NCI-H446 treated with DMSO at 0.1 percent for 48 hours (cell line): ENCODE measurements around the gene UBE2V1.
"Not testable (repeated sequence)": the region's sequence is repeated elsewhere in the genome, so short reads cannot be mapped to it uniquely, and the experiment has no call there.

Experiments used
- DNase-seq: peaks from one replicate; lab custom pipeline; 2025; lab: John Stamatoyannopoulos, UW

The UBE2V1 gene

DNA sequence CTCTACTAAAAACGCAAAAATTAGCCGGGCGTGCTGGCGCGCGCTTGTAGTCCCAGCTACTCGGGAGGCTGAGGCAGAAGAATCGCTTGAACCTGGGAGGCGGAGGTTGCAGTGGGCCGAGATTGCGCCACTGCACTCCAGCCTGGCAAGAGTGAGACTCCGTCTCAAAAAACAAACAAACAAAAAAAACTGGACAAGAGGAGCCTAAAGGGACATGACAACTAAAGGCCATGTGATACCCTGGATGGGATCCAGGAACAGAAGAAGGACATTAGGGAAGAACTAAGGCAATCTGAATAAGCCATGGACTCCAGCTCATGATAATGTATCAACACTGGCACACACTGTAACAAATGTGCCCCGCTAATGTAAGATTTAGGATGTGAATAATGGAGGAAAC is 24.8 kb upstream of the UBE2V1 start:
- DNase-seq: not testable (repeated sequence)

DNA sequence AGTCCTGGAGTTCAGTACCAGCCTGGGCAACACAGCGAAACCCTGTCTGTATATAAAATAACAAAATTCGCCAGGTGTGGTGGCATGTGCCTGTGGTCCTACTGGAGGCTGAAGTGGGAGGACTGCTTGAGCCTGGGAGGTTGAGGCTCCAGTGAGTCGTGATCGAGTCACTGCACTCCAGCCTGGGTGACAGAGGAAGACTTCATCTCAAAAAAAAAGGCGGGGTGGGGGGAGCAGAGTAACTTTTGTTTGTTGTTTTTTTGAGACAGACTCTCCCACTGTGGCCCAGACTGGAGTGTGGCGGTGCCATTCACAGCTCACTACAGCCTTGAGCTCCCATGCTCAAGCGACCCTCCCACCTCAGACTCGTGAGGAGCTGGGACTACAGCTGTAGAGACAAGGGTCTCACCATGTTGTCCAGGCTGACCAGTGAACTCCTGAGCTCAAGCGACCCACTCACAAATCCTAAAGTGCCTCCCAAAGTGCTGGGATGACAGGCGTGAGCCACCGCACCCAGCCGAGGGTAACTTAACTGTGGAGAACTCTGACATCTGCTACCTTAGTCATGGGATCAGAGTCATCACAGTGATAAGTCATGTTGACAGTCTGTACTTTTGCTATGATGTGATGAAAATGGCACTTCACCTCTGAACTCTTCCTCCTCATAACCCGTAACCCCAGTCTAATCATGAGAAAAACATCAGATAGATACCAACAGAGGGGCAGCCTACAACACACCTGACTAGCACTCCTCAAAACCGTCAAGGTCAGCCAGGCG is 24.1 kb upstream of the UBE2V1 start:
- no peak for DNase-seq

DNA sequence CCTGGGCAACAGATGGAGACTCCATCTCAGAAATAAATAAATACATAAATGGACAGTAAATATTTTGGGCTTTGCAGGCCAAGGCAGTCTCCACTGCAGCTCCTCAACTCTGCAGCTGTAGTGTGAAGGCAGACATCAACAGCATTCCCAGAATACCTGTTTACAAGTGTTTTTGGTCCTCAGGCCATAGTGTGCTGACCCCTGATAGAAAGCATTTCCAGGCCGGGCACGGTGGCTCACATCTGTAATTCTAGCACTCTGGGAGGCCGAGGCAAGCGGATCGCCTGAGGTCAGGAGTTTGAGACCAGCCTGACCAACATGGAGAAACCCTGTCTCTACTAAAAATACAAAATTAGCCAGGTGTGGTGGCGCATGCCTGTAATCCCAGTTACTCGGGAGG is 22.2 kb upstream of the UBE2V1 start:
- DNase-seq: not testable (repeated sequence)

DNA sequence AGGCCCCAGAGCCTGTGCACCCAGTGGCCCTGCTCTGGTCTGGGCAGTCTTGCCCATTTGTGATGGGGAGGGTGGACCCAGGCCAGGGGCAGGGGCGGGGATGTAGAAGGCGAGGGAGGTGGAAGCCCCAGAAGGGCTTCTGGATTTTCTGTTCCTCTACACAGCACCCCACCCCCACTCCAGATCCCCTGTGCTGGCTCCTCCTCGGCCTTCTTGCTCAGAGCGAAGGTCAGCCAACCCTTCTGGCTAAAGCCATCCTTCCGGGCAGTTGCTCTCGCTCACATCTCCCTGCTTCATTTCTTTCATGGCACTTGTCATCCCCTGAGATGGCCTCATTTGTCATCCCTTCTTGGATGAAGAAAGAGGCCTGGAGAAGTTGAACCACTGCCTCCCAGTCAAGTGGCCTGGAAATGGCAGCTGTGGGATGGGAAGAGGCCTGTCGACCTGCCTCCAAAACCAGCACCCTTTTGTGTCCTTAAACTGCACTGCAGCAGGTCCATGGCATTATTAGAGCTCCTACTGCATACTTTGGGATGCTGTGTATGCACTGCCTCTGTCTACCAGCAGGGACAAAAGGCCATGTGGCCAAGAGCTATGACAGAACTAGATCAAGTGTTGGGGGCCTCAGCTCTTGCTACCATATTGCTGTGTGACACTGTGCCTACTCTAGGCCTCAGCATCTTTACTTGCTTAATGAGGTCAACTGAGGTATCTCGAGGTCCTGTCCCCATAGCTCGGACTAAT is 20.7 kb upstream of the UBE2V1 start:
- DNase-seq: no peak

DNA sequence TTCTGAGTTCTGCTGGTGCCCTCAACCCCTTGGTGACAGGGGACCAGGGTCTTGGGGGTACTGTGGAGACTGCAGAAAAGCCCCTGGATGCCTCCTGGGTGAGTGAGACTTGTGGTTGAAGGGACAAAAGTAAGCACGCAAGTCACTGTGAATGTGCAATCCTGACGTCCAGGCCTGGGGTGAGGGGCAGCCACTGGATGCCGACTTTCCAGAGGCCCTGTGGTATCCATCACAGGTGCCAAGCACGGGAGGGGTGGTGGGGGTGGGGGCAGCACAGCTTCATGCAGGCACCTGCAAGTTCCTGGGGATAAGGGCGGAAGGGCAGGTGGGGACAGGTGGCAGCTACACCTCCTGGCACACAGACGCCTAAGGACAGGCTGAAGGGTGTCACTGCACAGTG is 20.1 kb upstream of the UBE2V1 start:
- DNase-seq: no peak

DNA sequence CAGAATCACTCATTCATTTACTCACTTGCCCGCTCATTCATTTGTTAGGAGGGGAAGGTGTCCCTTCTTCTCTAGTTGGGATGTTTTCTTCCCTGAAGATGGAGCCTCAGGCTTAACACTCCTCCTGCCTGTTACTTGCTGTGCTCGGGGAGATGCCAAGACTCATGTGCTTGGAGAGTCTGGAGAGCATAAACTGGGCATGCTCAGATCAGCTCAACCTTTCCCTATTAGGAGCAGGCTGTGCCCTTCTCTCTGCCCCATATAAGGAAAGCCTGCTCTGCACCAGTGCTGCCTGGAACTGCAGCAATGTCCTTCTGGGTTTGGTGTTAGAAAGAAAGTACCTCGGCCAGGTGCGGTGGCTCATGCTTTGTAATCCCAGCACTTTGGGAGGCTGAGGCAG is 18.0 kb upstream of the UBE2V1 start:
- no peak for DNase-seq

DNA sequence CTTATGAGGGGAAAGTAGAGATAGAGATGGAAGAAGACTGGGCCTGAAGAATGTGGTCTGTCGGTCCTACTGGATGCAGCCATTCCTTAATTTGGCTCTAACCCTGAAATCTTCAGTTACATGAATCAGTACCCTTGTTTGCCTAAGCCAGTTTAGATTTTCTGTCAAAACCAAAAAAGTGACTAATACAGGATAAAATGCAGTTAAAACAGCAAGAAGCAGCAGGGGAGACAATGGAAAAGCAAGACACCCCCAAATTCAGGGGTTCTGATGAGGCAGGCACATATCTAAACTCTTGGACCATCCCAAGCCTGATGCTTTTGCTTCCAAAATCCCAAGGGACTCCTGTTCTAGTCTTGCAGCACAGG is 17.4 kb upstream of the UBE2V1 start:
- no peak for DNase-seq

DNA sequence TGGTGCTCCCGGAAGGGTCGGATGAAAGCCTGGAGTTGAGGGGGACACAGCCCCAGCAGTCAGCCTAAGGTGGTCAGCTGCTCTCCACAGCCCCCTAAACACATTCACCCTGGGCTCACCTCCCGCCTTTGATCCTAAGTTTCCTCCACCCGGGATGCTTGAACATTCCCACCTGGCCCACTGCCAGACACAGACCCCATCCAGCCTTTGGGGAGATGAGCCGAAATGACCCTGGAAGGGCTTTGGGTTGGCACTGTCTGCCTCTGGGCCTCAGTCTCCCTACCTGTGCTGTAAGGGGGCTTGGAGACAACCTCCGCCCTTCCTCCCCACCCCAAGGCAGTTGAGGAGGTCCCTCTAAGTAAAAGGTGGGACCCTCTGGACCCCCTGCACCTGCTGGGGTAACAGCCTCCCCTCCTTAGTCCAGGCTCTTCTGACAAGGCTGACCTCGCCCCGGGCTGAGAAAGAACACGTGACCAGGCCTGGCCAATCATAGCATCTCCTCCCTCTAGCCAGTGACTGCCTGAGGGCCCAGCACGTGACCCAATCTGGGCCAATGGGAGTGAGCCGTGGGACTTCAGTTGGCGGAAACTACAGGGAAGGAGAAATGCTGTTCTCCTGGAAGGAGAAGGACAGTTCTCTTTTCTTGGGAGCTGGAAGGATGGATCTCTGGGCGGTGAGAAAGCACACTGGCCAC is 16.9 kb upstream of the UBE2V1 start:
- DNase-seq: no peak

DNA sequence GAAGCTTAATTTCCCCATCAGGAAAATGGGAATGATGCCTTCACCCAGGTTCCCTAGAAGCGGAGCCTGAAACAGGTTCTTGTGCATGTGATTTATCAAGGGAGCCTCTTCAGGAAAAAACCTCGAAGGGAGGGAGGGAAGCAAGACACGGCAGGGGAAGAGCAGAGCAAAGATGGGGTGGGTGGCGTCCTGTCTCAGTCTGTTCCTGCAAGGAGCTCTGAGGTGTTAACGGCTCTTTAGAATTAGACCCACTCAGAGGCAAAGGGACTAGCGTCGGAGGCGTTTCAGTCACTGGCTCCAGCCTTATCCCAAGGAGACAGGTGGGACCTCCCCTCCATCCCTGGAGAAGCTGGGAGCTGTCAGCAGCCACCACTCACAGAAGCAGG is 15.6 kb upstream of the UBE2V1 start:
- DNase-seq: no peak

DNA sequence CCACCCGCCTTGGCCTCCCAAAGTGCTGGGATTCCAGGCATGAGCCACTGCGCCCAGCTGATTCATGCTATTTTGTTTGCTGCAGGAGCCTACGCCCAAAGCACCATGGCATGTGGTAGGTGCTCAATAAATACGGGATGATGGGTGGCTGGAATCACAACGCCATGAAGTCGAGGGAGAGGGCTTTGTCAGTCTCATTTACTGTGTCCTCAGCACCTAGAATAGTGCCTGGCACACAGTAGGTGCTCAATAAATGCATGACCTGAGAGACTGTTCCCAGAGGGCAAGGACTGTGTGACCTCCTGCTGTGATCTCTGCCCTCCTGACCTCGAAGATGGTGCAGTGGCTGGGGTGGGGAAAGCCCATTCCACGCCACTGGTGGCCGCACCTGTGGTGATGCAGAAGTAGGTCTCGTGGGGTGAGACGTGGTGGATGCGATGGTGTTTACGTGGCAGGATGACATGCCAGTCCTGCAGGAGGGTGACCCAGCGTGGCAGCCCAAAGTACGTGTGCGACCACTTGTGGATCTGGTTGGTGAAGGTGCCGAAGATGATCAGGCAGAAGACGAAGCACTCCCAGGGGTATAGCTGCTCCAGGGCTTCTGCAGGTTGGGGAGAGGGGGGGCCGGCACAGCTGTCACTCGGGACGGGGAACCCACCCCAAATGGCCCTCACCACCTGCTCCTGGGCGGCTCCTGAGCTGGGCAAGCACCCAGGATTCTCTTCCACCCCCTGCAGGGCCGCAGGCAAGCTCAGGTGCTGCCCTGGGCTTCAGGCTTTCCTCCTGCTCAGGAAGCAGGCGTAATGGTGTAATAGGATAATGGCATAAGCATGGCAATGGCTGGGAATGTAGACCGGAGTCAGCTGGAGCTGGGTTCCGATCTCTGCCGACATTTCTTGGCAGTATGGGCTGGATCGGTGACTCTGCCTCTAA is 14.9 kb upstream of the UBE2V1 start:
- no peak for DNase-seq

DNA sequence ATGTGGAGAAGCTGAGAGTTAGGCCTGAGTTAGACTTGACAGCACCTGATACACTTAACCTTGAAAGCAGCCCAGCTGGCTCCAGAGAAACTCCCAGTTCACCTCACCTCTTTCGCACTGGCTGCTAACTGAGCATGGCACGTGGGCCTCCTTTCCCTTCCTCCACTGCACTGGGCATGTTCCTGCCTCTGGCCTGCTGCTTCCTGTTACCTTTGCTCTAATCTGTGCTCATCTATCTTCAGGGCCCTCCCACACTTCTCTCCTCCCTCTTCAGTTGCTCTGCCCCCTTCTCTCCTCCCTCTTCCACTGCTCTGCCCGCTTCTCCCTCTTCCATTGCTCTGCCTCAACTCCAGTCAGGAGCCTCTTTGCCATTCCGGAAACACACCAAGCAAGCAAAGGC is 13.7 kb upstream of the UBE2V1 start:
- DNase-seq: no peak

DNA sequence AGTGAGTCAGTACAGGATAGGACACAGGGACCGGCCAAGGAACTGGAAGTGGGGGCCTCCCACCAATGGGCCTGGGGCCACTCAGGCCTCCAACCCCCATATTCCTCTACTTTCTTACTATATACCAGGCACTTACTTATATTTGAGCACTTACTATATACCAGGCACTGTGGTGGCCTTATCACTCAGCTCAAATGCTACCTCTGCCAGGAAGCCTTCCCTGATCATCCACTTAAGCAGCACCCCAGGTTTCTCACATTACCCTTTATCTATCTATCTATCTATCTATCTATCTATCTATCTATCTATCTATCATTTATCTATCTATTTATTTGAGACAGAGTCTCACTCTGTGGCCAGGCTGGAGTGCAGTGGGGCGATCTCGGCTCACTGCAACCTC is 12.3 kb upstream of the UBE2V1 start:
- DNase-seq: no peak

DNA sequence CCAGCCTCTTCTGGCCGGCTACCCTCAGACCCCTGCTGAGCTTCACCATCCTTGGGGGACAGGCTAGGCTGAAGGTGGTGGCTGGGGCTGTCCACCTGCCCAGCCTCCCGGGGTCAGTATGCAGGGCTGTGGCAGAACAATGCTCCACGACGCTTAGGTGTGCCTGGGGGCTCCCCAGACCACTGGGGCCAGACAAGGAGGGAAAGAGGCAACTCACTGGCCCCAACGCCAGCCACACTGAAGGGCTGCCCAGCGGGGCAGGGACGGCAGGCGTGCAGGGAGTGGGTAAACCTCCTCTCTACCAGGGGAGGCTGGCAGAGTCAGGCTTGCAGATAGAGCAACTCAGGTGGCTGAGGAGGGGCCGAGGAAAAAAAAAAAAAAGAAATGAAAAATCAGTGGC is 11.5 kb upstream of the UBE2V1 start:
- no peak for DNase-seq

DNA sequence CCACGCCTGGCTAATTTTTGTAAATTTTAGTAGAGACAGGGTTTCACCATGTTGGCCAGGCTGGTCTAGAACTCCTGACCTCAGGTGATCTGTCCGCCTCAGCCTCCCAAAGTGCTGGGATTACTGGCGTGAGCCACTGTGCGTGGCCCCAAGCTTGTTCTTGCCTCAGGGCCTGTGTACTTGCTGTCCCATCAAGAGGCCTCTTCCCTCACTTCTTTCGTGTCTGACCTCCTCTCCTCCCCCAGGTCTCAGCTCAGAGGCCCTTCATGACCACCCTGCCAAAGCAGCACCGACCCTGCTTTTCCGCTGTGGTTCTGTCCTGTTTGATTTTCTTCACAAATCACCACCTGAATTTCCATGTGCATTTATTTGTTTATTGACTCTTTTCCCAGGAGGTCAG is 10.5 kb upstream of the UBE2V1 start:
- DNase-seq: no peak

DNA sequence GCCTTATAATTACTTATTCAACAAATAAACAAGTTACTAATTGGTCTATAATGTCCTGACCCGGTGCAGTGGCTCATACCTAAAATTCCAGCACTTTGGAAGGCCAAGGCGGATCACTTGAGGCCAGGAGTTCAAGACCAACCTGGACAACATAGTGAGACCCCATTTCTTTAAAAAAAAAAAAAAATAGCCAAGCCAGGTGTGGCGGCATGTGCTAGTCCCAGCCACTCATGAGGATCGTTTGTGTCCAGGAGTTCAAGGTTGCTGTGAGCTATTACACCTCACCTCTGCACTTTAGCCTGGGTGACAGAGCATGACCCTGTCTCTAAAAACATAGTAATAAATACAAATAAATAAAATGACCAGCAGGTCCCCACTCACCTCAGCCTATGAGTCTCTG is 9.8 kb upstream of the UBE2V1 start:
- DNase-seq: no peak

DNA sequence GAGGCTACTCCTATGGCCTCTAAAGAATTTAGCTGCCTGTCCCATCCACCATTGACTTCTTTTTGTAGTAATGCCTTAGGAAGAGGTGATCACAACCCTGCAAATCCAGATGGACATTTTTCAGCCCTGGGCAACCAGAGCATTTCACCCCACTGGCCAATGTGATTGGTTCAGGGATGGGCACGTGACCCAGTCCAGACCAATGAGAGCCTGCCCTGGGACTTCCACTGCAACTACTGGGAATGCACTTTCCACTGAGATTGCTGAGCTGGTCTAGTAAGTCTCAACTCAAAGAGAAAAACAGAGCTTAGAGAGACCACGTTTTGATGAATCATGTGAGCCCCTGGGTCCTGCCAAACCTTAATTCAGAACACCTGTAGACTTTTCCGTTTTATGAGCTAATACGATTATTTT is 8.9 kb upstream of the UBE2V1 start:
- DNase-seq: no peak

DNA sequence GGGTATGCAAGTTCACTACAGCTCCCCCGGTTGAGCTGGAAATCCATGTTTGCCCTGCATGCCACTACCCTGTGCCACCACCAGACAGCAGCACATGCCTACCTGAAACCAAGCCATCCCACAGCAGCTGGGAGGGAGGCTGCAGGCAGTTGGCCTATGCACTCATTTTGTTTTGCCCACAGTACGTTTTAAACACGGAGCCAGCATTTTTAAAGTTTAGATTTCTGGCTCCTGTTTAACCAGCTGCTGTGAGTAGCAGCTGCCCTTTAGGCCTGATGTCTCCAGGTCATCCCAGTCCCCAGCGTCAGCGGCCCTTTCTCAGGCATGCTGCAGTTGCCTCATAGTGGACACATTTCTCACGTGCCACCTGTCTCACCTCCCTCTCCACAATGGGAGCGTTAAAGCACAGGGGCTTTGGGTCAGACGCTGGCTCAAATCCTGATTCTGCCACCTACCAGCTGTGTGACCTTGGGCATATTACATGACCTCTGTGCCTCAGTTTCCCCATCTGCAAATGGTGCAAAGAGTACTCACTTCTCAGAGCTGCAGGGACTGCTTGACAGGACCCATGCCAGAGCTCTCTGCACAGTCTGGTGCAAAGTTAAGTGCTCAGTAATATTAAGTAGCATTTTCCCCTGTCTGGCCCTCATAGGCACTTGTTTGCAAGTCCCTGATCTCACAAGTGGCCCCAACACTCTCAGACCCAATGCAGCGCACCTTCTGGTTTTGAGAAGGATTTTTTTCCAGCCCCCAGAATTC is 8.2 kb upstream of the UBE2V1 start:
- peak; percentile 40 for DNase-seq

DNA sequence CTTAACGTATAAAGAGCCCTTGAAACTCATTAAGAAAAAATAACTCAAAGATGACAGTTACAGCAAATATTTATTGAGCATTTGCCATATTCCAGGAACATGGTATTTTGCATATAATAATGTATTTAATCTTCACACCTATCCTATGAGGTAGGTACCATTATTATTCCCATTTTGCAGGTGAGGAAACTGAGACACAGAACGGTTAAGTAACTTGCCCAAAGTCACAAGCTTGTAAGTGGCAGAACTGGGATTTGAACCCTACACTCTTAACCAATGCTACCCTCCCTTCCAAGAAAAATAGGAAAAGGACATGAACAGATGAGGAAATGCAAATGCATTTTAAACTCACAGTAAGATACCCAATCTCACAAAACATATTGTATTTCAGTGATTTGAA is 5.3 kb upstream of the UBE2V1 start:
- DNase-seq: no peak

DNA sequence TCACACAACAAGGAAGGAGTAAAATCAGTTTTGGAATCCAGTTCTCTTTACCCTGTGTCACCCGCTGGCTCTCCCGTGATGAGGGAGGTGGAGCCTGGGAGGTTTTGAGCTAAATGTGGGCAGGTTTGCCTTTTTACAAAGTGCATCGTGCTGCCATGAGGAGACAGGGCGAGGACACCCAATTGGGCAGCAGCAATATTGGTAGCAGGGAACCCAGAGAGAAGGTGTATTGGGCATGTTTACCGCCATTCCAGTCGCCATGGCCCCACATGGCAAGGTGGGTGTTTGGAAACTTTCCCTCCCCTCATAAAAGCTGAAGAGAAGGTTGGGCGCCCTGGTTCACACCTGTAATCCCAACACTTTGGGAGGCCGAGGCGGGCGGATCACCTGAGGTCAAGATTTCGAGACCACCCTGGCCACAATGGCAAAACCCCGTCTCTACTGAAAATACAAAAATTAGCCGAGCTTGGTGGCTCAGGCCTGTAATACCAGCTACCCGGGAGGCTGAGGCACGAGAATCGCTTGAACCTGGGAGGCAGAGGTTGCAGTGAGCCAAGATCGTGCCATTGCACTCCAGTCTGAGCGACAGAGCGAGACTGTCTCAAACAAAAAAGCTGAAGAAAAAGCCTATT is 3.5 kb upstream of the UBE2V1 start:
- no peak for DNase-seq

DNA sequence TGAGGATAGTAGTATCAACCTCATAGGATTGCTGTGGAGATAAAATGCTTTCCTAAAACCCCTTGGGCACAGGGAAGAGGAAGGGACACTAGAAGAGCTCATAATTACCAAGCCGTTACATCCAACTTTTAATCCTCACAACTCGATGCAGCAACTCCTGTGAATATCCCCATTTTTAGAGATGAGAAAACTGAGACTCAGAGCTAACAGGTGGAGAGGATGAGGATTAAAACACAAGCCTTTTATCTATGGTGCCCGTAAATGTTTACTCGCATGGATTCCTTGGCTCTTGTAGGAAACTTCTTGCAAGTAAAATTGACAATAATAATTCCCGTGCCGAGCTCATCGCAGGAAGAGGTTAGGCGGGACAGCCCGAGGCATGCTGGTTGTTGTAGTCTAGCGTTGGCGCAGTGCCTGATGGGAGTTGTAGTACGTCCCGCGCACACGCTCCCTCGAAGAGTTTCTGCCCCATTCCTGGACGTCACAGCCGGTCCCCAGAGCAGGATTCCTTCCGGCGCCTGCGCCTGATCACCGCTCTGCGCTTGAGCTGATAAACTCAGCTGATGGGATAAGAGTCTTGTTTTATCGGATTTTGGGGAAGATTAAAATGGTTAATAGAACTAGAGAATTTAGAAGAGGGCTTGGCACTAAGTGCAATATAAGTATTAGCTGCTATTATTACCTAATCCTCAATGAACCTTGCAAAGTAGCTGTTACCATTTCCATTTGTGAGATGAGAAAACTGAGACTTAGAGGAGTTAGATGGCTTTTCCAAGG is 2.8 kb upstream of the UBE2V1 start:
- peak; percentile 98 for DNase-seq
